ENCODE results near the gene DTX3.

DTX3 gene

DNA sequence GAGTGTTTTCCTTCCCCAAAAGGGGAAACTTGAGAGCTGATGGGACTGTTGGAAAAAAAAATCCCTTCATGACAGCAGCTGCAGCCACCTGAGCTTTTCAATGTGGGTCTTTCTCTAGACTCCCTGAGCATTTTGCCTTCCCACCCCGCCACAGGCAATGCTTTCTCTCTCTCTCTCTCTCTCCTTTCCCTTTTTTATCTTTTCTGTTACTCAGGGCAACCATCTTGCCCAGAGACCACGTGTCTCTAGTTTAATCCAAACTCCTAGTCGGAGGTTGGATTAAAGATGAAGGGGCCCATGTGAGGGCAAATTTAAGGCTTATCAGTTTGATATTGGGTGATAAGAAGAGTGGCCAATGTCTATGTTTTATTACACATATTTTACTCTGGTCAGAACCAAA lies 54.3 kb downstream of the DTX3 start:
- DNase-seq (ENCODE audit: low spot score), result no peak
- TF ChIP-seq, protein P1, sequence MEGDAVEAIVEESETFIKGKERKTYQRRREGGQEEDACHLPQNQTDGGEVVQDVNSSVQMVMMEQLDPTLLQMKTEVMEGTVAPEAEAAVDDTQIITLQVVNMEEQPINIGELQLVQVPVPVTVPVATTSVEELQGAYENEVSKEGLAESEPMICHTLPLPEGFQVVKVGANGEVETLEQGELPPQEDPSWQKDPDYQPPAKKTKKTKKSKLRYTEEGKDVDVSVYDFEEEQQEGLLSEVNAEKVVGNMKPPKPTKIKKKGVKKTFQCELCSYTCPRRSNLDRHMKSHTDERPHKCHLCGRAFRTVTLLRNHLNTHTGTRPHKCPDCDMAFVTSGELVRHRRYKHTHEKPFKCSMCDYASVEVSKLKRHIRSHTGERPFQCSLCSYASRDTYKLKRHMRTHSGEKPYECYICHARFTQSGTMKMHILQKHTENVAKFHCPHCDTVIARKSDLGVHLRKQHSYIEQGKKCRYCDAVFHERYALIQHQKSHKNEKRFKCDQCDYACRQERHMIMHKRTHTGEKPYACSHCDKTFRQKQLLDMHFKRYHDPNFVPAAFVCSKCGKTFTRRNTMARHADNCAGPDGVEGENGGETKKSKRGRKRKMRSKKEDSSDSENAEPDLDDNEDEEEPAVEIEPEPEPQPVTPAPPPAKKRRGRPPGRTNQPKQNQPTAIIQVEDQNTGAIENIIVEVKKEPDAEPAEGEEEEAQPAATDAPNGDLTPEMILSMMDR (IDR thresholded peaks at IDR 0.05), result no peak
- Histone ChIP-seq H3K27ac (no peak overlapping the region), H3K4me3 (no peak overlapping the region)
